Measurements from ENCODE around the gene DYNLRB1.

GRCh38 chr20:34495307-34495706 lies 20.9 kb upstream of the DYNLRB1 start:
- TF ChIP-seq CTCF (conservative IDR thresholded peaks at IDR 0.05; ENCODE audit: low read depth, low read length): no peak
- TF ChIP-seq EZH2 (IDR thresholded peaks at IDR 0.05; ENCODE audit: borderline replicate concordance, low read depth, low read length, poor library complexity, severe bottlenecking): no peak

Measured in A673 (cell line).